Keratinocyte (primary cell): ENCODE measurements around the gene AUNIP.

Experiments used
- CTCF ChIP-seq, 3 experiments: IDR thresholded peaks in 1 of 3; conservative IDR thresholded peaks in 1 of 3; optimal IDR thresholded peaks in 1 of 3; 2 replicates in 2 of 3; 3 replicates in 1 of 3; pipeline versions ENCODE3 to v1.5.1; 2011; ENCODE audit warnings: low read length in 3 of 3, mild to moderate bottlenecking in 3 of 3, moderate library complexity in 2 of 3, control low read depth in 1 of 3, inconsistent platforms in 1 of 3; ENCODE audit not compliant: insufficient read depth in 2 of 3; ENCODE audit errors: extremely low read depth in 1 of 3
- EZH2 ChIP-seq: IDR thresholded peaks from one replicate; pipeline ENCODE4 v1.6.1; 2012; ENCODE audit warnings: inconsistent platforms, mild to moderate bottlenecking, low read length, moderate library complexity

GRCh38 chr1:25891606-25892005, 32.3 kb upstream of the AUNIP start:
- TF ChIP-seq EZH2 (no peak), CTCF (optimal IDR thresholded peaks at IDR 0.05 in 1 of 3, IDR thresholded peaks at IDR 0.05 in 1 of 3, conservative IDR thresholded peaks at IDR 0.05 in 1 of 3; ENCODE audit: extremely low read depth in 1 of 3, insufficient read depth in 2 of 3, low read length in 3 of 3) (no peak)
